NB4 (cell line): ENCODE data around the gene SFXN5.

Experiments
- CTCF ChIP-seq: IDR thresholded peaks from one replicate; pipeline ENCODE4 v1.5.1; 2012; ENCODE audit warnings: low read depth, low read length
- MAX ChIP-seq: IDR thresholded peaks from 2 replicates; pipeline ENCODE4 v1.6.1; 2011; ENCODE audit warnings: low read depth, low read length
- POLR2A ChIP-seq: IDR thresholded peaks from 2 replicates; pipeline ENCODE4 v1.6.1; 2011; ENCODE audit warnings: mild to moderate bottlenecking; ENCODE audit not compliant: insufficient read length; ENCODE audit errors: extremely low read depth

- TF ChIP-seq CTCF (no peak), POLR2A (no peak), MAX (no peak)
Measured at GRCh38 chr2:72927619-72928550, 143.6 kb downstream of the SFXN5 start.
